ENCODE data around the gene FOXP1.
"Not testable (repeated sequence)": the region's sequence is repeated elsewhere in the genome, so short reads cannot be mapped to it uniquely, and the experiment has no call there.

FOXP1 gene

DNA sequence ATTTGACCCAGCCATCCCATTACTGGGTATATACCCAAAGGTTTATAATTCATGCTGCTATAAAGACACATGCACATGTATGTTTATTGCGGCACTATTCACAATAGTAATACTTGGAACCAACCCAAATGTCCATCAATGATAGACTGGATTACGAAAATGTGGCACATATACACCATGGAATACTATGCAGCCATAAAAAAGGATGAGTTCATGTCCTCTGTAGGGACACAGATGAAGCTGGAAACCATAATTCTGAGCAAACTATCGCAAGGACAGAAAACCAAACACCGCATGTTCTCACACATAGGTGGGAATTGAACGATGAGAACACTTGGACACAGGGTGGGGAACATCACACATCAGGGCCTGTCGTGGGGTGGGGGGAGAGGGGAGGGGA is 568.9 kb downstream of the FOXP1 start:
- not testable (repeated sequence) for H3K4me1 ChIP-seq (ENCODE audit: control insufficient read depth in 1 of 2, insufficient read depth in 2 of 2, low read length in 2 of 2); H3K4ac ChIP-seq (ENCODE audit: low read depth, low read length); H2BK12ac ChIP-seq (ENCODE audit: low read length); H3K79me2 ChIP-seq (ENCODE audit: control insufficient read depth, insufficient read depth, low read length, poor library complexity); H2BK120ac ChIP-seq (ENCODE audit: insufficient read depth, low read length, poor library complexity); H3K36me3 ChIP-seq (ENCODE audit: control insufficient read depth in 1 of 2, insufficient read depth in 2 of 2, low read length in 2 of 2); H3K27ac ChIP-seq (ENCODE audit: low read depth, low read length); H2AK5ac ChIP-seq (ENCODE audit: low read length); H3K9ac ChIP-seq (ENCODE audit: low read length); H3K79me1 ChIP-seq (ENCODE audit: low read length); H3K9me3 ChIP-seq (ENCODE audit: insufficient read depth, low read depth, low read length); H3K27me3 ChIP-seq (ENCODE audit: insufficient read depth, low read length); DNase-seq; H4K91ac ChIP-seq (ENCODE audit: low read depth, low read length); H3K18ac ChIP-seq (ENCODE audit: low read length); H3K14ac ChIP-seq (ENCODE audit: low read length); H3K4me3 ChIP-seq (ENCODE audit: low read depth, low read length); H2AFZ ChIP-seq (ENCODE audit: insufficient read depth, low read length, poor library complexity); H4K8ac ChIP-seq (ENCODE audit: low read depth, low read length); H2BK5ac ChIP-seq (ENCODE audit: low read depth, low read length, poor library complexity); H3K23ac ChIP-seq (ENCODE audit: low read length); H4K12ac ChIP-seq (ENCODE audit: low read depth, low read length); H3K4me2 ChIP-seq (ENCODE audit: low read length)
- WGBS (ENCODE audit: extremely low coverage, insufficient coverage, insufficient read length): no CpG with 5 or more reads among the region's 6 CpGs

- Histone ChIP-seq H3K9ac (ENCODE audit: low read length) (no peak overlapping the region), H3K4me1 (ENCODE audit: control insufficient read depth in 1 of 2, insufficient read depth in 2 of 2, low read length in 2 of 2) (no peaks in the 10 kb centered on the region), H3K4ac (ENCODE audit: low read depth, low read length) (no peak overlapping the region), H3K18ac (ENCODE audit: low read length) (no peak overlapping the region), H3K36me3 (ENCODE audit: control insufficient read depth in 1 of 2, insufficient read depth in 2 of 2, low read length in 2 of 2) (no peaks in the 10 kb centered on the region), H4K91ac (ENCODE audit: low read depth, low read length) (no peak overlapping the region), H3K27ac (ENCODE audit: low read depth, low read length) (no peak overlapping the region), H2BK120ac (ENCODE audit: insufficient read depth, low read length, poor library complexity) (no peak overlapping the region), H3K4me3 (ENCODE audit: low read depth, low read length) (no peak overlapping the region), H2AFZ (ENCODE audit: insufficient read depth, low read length, poor library complexity) (no peak overlapping the region), H3K4me2 (ENCODE audit: low read length) (no peak overlapping the region), H3K79me1 (ENCODE audit: low read length) (no peaks in the 10 kb centered on the region), H4K12ac (ENCODE audit: low read depth, low read length) (no peak overlapping the region), H3K23ac (ENCODE audit: low read length) (no peak overlapping the region), H4K8ac (ENCODE audit: low read depth, low read length) (no peak overlapping the region), H3K9me3 (ENCODE audit: insufficient read depth, low read depth, low read length) (no peaks in the 10 kb centered on the region), H3K79me2 (ENCODE audit: control insufficient read depth, insufficient read depth, low read length, poor library complexity) (no peaks in the 10 kb centered on the region), H2AK5ac (ENCODE audit: low read length) (no peak overlapping the region), H3K27me3 (ENCODE audit: insufficient read depth, low read length) (no peaks in the 10 kb centered on the region), H3K14ac (ENCODE audit: low read length) (no peak overlapping the region), H2BK5ac (ENCODE audit: low read depth, low read length, poor library complexity) (no peak overlapping the region), H2BK12ac (ENCODE audit: low read length) (no peak overlapping the region)
- WGBS (ENCODE audit: extremely low coverage, insufficient coverage, insufficient read length): no CpG with 5 or more reads among the region's 1 CpG
- DNase-seq: no peak
These were observed 570.6 kb downstream of the FOXP1 start for GRCh38 chr3:71012971-71013370.

GRCh38 chr3:71011565-71012287 is 571.8 kb downstream of the FOXP1 start:
- Histone ChIP-seq H3K4ac (ENCODE audit: low read depth, low read length) (no peak overlapping the region), H3K4me1 (ENCODE audit: control insufficient read depth in 1 of 2, insufficient read depth in 2 of 2, low read length in 2 of 2) (no peaks in the 10 kb centered on the region), H3K79me1 (ENCODE audit: low read length) (no peaks in the 10 kb centered on the region), H3K18ac (ENCODE audit: low read length) (no peak overlapping the region), H3K14ac (ENCODE audit: low read length) (no peak overlapping the region), H3K9ac (ENCODE audit: low read length) (no peak overlapping the region), H4K12ac (ENCODE audit: low read depth, low read length) (no peak overlapping the region), H2BK5ac (ENCODE audit: low read depth, low read length, poor library complexity) (no peak overlapping the region), H3K27me3 (ENCODE audit: insufficient read depth, low read length) (no peaks in the 10 kb centered on the region), H3K27ac (ENCODE audit: low read depth, low read length) (no peak overlapping the region), H2BK120ac (ENCODE audit: insufficient read depth, low read length, poor library complexity) (no peak overlapping the region), H2BK12ac (ENCODE audit: low read length) (no peak overlapping the region), H3K23ac (ENCODE audit: low read length) (no peak overlapping the region), H3K79me2 (ENCODE audit: control insufficient read depth, insufficient read depth, low read length, poor library complexity) (no peaks in the 10 kb centered on the region), H3K36me3 (ENCODE audit: control insufficient read depth in 1 of 2, insufficient read depth in 2 of 2, low read length in 2 of 2) (no peaks in the 10 kb centered on the region), H3K4me2 (ENCODE audit: low read length) (no peak overlapping the region), H3K4me3 (ENCODE audit: low read depth, low read length) (no peak overlapping the region), H4K8ac (ENCODE audit: low read depth, low read length) (no peak overlapping the region), H3K9me3 (ENCODE audit: insufficient read depth, low read depth, low read length) (no peaks in the 10 kb centered on the region), H2AFZ (ENCODE audit: insufficient read depth, low read length, poor library complexity) (no peak overlapping the region), H4K91ac (ENCODE audit: low read depth, low read length) (no peak overlapping the region), H2AK5ac (ENCODE audit: low read length) (no peak overlapping the region)
- no peak for DNase-seq
- no CpG with 5 or more reads among the region's 6 CpGs for whole genome bisulfite sequencing (ENCODE audit: extremely low coverage, insufficient coverage, insufficient read length)

DNA sequence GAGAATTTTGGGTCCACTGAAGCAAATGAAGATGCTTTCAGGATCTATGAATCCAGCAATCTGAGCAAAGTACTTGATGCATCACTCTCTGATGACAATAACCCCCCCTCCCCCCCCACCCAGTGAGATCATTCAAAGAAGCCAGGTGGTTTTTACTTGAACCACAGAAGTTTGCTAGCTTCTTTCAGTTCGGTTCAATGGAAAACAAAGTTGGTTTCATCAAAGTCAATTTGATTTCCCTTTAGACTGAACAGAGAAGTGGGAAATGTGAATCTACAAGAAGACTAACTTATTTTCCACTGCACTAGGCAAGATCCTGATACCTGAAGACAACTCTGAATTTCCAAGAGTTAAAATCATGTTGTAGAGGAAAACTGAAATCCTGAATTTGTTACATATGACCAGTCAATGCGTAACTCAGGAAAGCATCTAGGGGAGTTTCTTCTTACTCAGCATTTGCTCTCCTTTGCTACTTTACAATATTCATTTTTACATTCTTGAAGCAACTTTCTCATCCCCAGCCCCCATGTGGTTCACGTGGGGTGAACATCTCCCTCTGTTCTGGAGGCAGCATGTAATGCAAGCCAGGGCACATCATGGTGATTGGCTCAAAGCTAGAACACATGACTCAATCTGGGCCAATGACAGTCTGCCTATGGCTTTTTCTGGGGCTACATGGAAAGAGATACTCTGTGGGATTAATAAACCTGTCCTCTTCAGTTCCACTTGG is 572.6 kb downstream of the FOXP1 start:
- Histone ChIP-seq H3K9me3 (ENCODE audit: insufficient read depth, low read depth, low read length) (no peaks in the 10 kb centered on the region), H2BK5ac (ENCODE audit: low read depth, low read length, poor library complexity) (no peak overlapping the region), H3K23ac (ENCODE audit: low read length) (no peak overlapping the region), H3K4me3 (ENCODE audit: low read depth, low read length) (no peak overlapping the region), H3K4me2 (ENCODE audit: low read length) (no peak overlapping the region), H3K27ac (ENCODE audit: low read depth, low read length) (no peak overlapping the region), H3K27me3 (ENCODE audit: insufficient read depth, low read length) (no peaks in the 10 kb centered on the region), H3K18ac (ENCODE audit: low read length) (no peak overlapping the region), H3K4me1 (ENCODE audit: control insufficient read depth in 1 of 2, insufficient read depth in 2 of 2, low read length in 2 of 2) (no peaks in the 10 kb centered on the region), H4K12ac (ENCODE audit: low read depth, low read length) (no peak overlapping the region), H2AFZ (ENCODE audit: insufficient read depth, low read length, poor library complexity) (no peak overlapping the region), H4K91ac (ENCODE audit: low read depth, low read length) (no peak overlapping the region), H3K4ac (ENCODE audit: low read depth, low read length) (no peak overlapping the region), H3K79me1 (ENCODE audit: low read length) (no peaks in the 10 kb centered on the region), H3K36me3 (ENCODE audit: control insufficient read depth in 1 of 2, insufficient read depth in 2 of 2, low read length in 2 of 2) (no peaks in the 10 kb centered on the region), H2BK12ac (ENCODE audit: low read length) (no peak overlapping the region), H2BK120ac (ENCODE audit: insufficient read depth, low read length, poor library complexity) (no peak overlapping the region), H3K79me2 (ENCODE audit: control insufficient read depth, insufficient read depth, low read length, poor library complexity) (no peaks in the 10 kb centered on the region), H3K9ac (ENCODE audit: low read length) (no peak overlapping the region), H4K8ac (ENCODE audit: low read depth, low read length) (no peak overlapping the region), H3K14ac (ENCODE audit: low read length) (no peak overlapping the region), H2AK5ac (ENCODE audit: low read length) (no peak overlapping the region)
- DNase-seq: no peak
- WGBS (ENCODE audit: extremely low coverage, insufficient coverage, insufficient read length): no CpG with 5 or more reads among the region's 3 CpGs

Measured in trophoblast cell (in vitro differentiated cells and primary cell).